Ovary (tissue), 3 donors: Measurements from ENCODE around the gene MRC1.

ENCODE experiments used
- CTCF ChIP-seq, 3 donors: fragments of 450-650 bp in 2 of 3; fragments of 200-600 bp in 1 of 3; IDR thresholded peaks; one replicate each; pipeline versions ENCODE4 v1.5.1 to v1.8.0; 2016 to 2022; ENCODE audit warnings: antibody characterized with exemption in 3 of 3, mild to moderate bottlenecking in 1 of 3
- POLR2A ChIP-seq: fragments of 450-650 bp; IDR thresholded peaks from one replicate; pipeline ENCODE4 v1.6.1; 2017; ENCODE audit warnings: antibody characterized with exemption, mild to moderate bottlenecking, moderate library complexity
- donor health status: DM: no; HTN: no; CAD: no.

- no peak for TF ChIP-seq CTCF (IDR thresholded peaks at IDR 0.05)
- TF ChIP-seq POLR2A: no peak
Measured at GRCh38 chr10:17808971-17809841, at the start of gene MRC1.
